IPS-18c (cell line): Measurements from ENCODE around the gene DHPS.
"Not testable (repeated sequence)": the region's sequence is repeated elsewhere in the genome, so short reads cannot be mapped to it uniquely, and the experiment has no call there.

Experiments used
- H3K4me3 ChIP-seq: 2 replicates; pipeline ENCODE4 v1.7.0; 2013; ENCODE audit warnings: low read depth, mild to moderate bottlenecking, low read length, moderate library complexity; ENCODE audit not compliant: insufficient read depth
- H3K9me3 ChIP-seq: one replicate; pipeline ENCODE4 v1.6.1; 2013; ENCODE audit warnings: mild to moderate bottlenecking, low read length, moderate library complexity; ENCODE audit not compliant: control insufficient read depth, insufficient read depth

The DHPS gene

GRCh38 chr19:12711187-12711586, 29.5 kb upstream of the DHPS start:
- Histone ChIP-seq H3K9me3 (no peaks in the 10 kb centered on the region), H3K4me3 (no peak overlapping the region)

GRCh38 chr19:12708641-12709040, 27.0 kb upstream of the DHPS start:
- Histone ChIP-seq H3K9me3 (no peaks in the 10 kb centered on the region), H3K4me3 (no peak overlapping the region)

GRCh38 chr19:12706332-12706718, 24.6 kb upstream of the DHPS start:
- no peak overlapping the region for H3K4me3 ChIP-seq
- no peaks in the 10 kb centered on the region for H3K9me3 ChIP-seq

- Histone ChIP-seq H3K9me3 (no peaks in the 10 kb centered on the region), H3K4me3 (no peak overlapping the region)
Observed at GRCh38 chr19:12705654-12706331, 24.1 kb upstream of the DHPS start.

- H3K4me3 ChIP-seq, result no peak overlapping the region
Observed at GRCh38 chr19:12705169-12705568, 23.5 kb upstream of the DHPS start.

GRCh38 chr19:12703046-12703445, 21.4 kb upstream of the DHPS start:
- no peak overlapping the region for H3K4me3 ChIP-seq
- H3K9me3 ChIP-seq, result no peaks in the 10 kb centered on the region

More at GRCh38 chr19:12705169-12705568, 23.5 kb upstream of the DHPS start:
- no peaks in the 10 kb centered on the region for H3K9me3 ChIP-seq

GRCh38 chr19:12701596-12702282, 20.1 kb upstream of the DHPS start:
- Histone ChIP-seq H3K9me3 (no peaks in the 10 kb centered on the region), H3K4me3 (no peak overlapping the region)

- H3K4me3 ChIP-seq, result no peak overlapping the region
- H3K9me3 ChIP-seq, result no peaks in the 10 kb centered on the region
Observed at GRCh38 chr19:12698138-12698537, 16.5 kb upstream of the DHPS start.

GRCh38 chr19:12697425-12697824, 15.7 kb upstream of the DHPS start:
- not testable (repeated sequence) for H3K9me3 ChIP-seq
- peak overlapping the region; percentile 94; the same call in 1 of the 2 replicates for H3K4me3 ChIP-seq

GRCh38 chr19:12696366-12697335, 15.0 kb upstream of the DHPS start, which contains the start of gene FBXW9:
TSS of gene FBXW9 (minus strand) at chr19:12696631. CDS start at chr19:12696581, 50 bp downstream.
- Histone ChIP-seq H3K4me3 (peak within 1 kb of the TSS; percentile 94), H3K9me3 (no peaks in the 10 kb centered on the region)

GRCh38 chr19:12695997-12696365, 14.3 kb upstream of the DHPS start:
- Histone ChIP-seq H3K4me3 (peak overlapping the region; percentile 94), H3K9me3 (no peaks in the 10 kb centered on the region)

- Histone ChIP-seq H3K4me3 (peak overlapping the region; percentile 94), H3K9me3 (no peaks in the 10 kb centered on the region)
Observed at GRCh38 chr19:12695514-12695913, 13.8 kb upstream of the DHPS start.

- Histone ChIP-seq H3K9me3 (no peaks in the 10 kb centered on the region), H3K4me3 (no peak overlapping the region)
Observed at GRCh38 chr19:12695096-12695495, 13.4 kb upstream of the DHPS start.

GRCh38 chr19:12694641-12695040, 13.0 kb upstream of the DHPS start:
- H3K4me3 ChIP-seq, result no peak overlapping the region
- no peaks in the 10 kb centered on the region for H3K9me3 ChIP-seq

- Histone ChIP-seq H3K9me3 (no peaks in the 10 kb centered on the region), H3K4me3 (no peak overlapping the region)
Observed at GRCh38 chr19:12692960-12693359, 11.3 kb upstream of the DHPS start.

GRCh38 chr19:12689581-12690216, 8.0 kb upstream of the DHPS start:
- H3K4me3 ChIP-seq, result no peak overlapping the region
- H3K9me3 ChIP-seq, result no peaks in the 10 kb centered on the region

GRCh38 chr19:12689012-12689411, 7.3 kb upstream of the DHPS start:
- no peaks in the 10 kb centered on the region for H3K9me3 ChIP-seq
- no peak overlapping the region for H3K4me3 ChIP-seq
